WTC11 (cell line): ENCODE measurements around the gene NAV3. TPM values are rescaled to one million over a fixed set of nuclear protein-coding genes. Genes with fewer than 3 reads are reported as not detected.

Experiments used
- ATAC-seq: fragments of 200-7000 bp; cut with Tn5 transposase; 2 replicates; pipeline ENCODE4 v1.10.0; 2021; ENCODE audit warnings: mild to moderate bottlenecking, moderate library complexity
- CTCF ChIA-PET: fragments of 300-600 bp; sonication (Branson Sonifier 250); formaldehyde crosslinking; loops from one replicate; lab custom pipeline; 2021; ENCODE audit warnings: antibody characterized with exemption; lab: Charles Lee
- POLR2A ChIA-PET: fragments of 350-600 bp; sonication (Branson Sonifier 250); formaldehyde crosslinking; loops from one replicate; lab custom pipeline; 2021; ENCODE audit warnings: antibody characterized with exemption; lab: Charles Lee
- DNase-seq: peaks from one replicate; pipeline ENCODE4 v3.0.0; 2021; ENCODE audit warnings: low spot score
- H3K27ac Mint-ChIP-seq: 2 replicates; pipeline ENCODE4 v1.8.0; 2021; ENCODE audit warnings: mixed read lengths
- H3K27me3 Mint-ChIP-seq: 2 replicates; pipeline ENCODE4 v1.8.0; 2021; ENCODE audit warnings: low read depth, mild to moderate bottlenecking, moderate library complexity, mixed read lengths
- H3K36me3 Mint-ChIP-seq: 2 replicates; pipeline ENCODE4 v1.8.0; 2021; ENCODE audit warnings: mixed read lengths
- H3K4me1 Mint-ChIP-seq: 2 replicates; pipeline ENCODE4 v1.8.0; 2022; ENCODE audit warnings: mixed read lengths
- H3K4me3 Mint-ChIP-seq: 2 replicates; pipeline ENCODE4 v1.8.0; 2021; ENCODE audit warnings: mild to moderate bottlenecking, moderate library complexity, mixed read lengths
- H3K9me3 Mint-ChIP-seq: 2 replicates; pipeline ENCODE4 v1.8.0; 2021; ENCODE audit warnings: mixed read lengths
- ATF1 ChIP-seq: sonication (generic); formaldehyde crosslinking; IDR thresholded peaks from 2 replicates; pipeline ENCODE4 v1.8.1; 2023; ENCODE audit warnings: mild to moderate bottlenecking, moderate library complexity, missing genetic modification reagents
- ATF2 ChIP-seq: sonication (generic); formaldehyde crosslinking; IDR thresholded peaks from 2 replicates; pipeline ENCODE4 v1.8.1; 2022; ENCODE audit warnings: low read depth, missing genetic modification reagents, borderline replicate concordance
- ATF3 ChIP-seq: sonication (generic); formaldehyde crosslinking; conservative IDR thresholded peaks from 2 replicates; pipeline ENCODE4 v1.8.1; 2022; ENCODE audit warnings: mild to moderate bottlenecking, missing genetic modification reagents
- CBFB ChIP-seq: sonication (generic); formaldehyde crosslinking; IDR thresholded peaks from 2 replicates; pipeline ENCODE4 v1.8.1; 2022; ENCODE audit warnings: mild to moderate bottlenecking, low read depth, missing genetic modification reagents
- CREB1 ChIP-seq: sonication (generic); formaldehyde crosslinking; IDR thresholded peaks from 2 replicates; pipeline ENCODE4 v1.8.0; 2023; ENCODE audit warnings: mild to moderate bottlenecking, missing genetic modification reagents
- E2F1 ChIP-seq: sonication (generic); formaldehyde crosslinking; IDR thresholded peaks from 2 replicates; pipeline ENCODE4 v1.8.0; 2022; ENCODE audit warnings: mild to moderate bottlenecking, missing genetic modification reagents
- E2F5 ChIP-seq: sonication (generic); formaldehyde crosslinking; IDR thresholded peaks from 2 replicates; pipeline ENCODE4 v1.8.1; 2022; ENCODE audit warnings: mild to moderate bottlenecking, moderate library complexity, missing genetic modification reagents
- FOXK1 ChIP-seq: sonication (generic); formaldehyde crosslinking; IDR thresholded peaks from 2 replicates; pipeline ENCODE4 v1.8.0; 2022; ENCODE audit warnings: mild to moderate bottlenecking, moderate library complexity, missing genetic modification reagents
- GTF2I ChIP-seq: fragments of 250-450 bp; sonication (Bioruptor Pico); conservative IDR thresholded peaks from 2 replicates; pipeline ENCODE4 v1.4.0; 2021; ENCODE audit warnings: mild to moderate bottlenecking
- IRF1 ChIP-seq: sonication (generic); formaldehyde crosslinking; IDR thresholded peaks from 2 replicates; pipeline ENCODE4 v1.8.0; 2023; ENCODE audit warnings: missing genetic modification reagents
- KAT7 ChIP-seq: sonication (generic); formaldehyde crosslinking; IDR thresholded peaks from 2 replicates; pipeline ENCODE4 v1.8.1; 2023; ENCODE audit warnings: missing genetic modification reagents, mild to moderate bottlenecking, borderline replicate concordance
- MAX ChIP-seq: sonication (generic); formaldehyde crosslinking; IDR thresholded peaks from 2 replicates; pipeline ENCODE4 v1.8.0; 2022; ENCODE audit warnings: mild to moderate bottlenecking, missing genetic modification reagents
- NFE2L1 ChIP-seq: sonication (generic); formaldehyde crosslinking; IDR thresholded peaks from 2 replicates; pipeline ENCODE4 v1.8.1; 2023; ENCODE audit warnings: missing genetic modification reagents
- NFYB ChIP-seq: sonication (generic); formaldehyde crosslinking; conservative IDR thresholded peaks from 2 replicates; pipeline ENCODE4 v1.8.0; 2022; ENCODE audit warnings: low read depth, missing genetic modification reagents
- OVOL2 ChIP-seq: fragments of 250-450 bp; sonication (Bioruptor Pico); IDR thresholded peaks from 2 replicates; pipeline ENCODE4 v1.9.0; 2021; ENCODE audit warnings: mild to moderate bottlenecking, borderline replicate concordance
- PRRX2 ChIP-seq: fragments of 250-450 bp; sonication (Bioruptor Pico); IDR thresholded peaks from 2 replicates; pipeline ENCODE4 v1.8.0; 2021; ENCODE audit warnings: mild to moderate bottlenecking
- RORB ChIP-seq: fragments of 250-450 bp; sonication (Bioruptor Pico); IDR thresholded peaks from 2 replicates; pipeline ENCODE4 v1.9.0; 2021; ENCODE audit warnings: mild to moderate bottlenecking
- SOX15 ChIP-seq: fragments of 250-450 bp; sonication (Bioruptor Pico); IDR thresholded peaks from 2 replicates; pipeline ENCODE4 v1.9.0; 2021; ENCODE audit warnings: mild to moderate bottlenecking
- TEAD1 ChIP-seq: sonication (generic); formaldehyde crosslinking; IDR thresholded peaks from 2 replicates; pipeline ENCODE4 v1.8.0; 2022; ENCODE audit warnings: mild to moderate bottlenecking, missing genetic modification reagents
- USF1 ChIP-seq: sonication (generic); formaldehyde crosslinking; IDR thresholded peaks from 2 replicates; pipeline ENCODE4 v1.8.0; 2022; ENCODE audit warnings: mild to moderate bottlenecking, missing genetic modification reagents
- ZBTB43 ChIP-seq: sonication (generic); formaldehyde crosslinking; IDR thresholded peaks from 2 replicates; pipeline ENCODE4 v1.8.1; 2023; ENCODE audit warnings: mild to moderate bottlenecking, missing genetic modification reagents
- ZNF138 ChIP-seq: sonication (generic); formaldehyde crosslinking; conservative IDR thresholded peaks from 2 replicates; pipeline ENCODE4 v1.8.1; 2022; ENCODE audit warnings: mild to moderate bottlenecking, moderate library complexity, missing genetic modification reagents
- ZNF219 ChIP-seq: sonication (generic); formaldehyde crosslinking; IDR thresholded peaks from 2 replicates; pipeline ENCODE4 v1.8.0; 2023; ENCODE audit warnings: missing genetic modification reagents, mild to moderate bottlenecking, borderline replicate concordance
- ZNF263 ChIP-seq: sonication (generic); formaldehyde crosslinking; IDR thresholded peaks from 2 replicates; pipeline ENCODE4 v1.8.1; 2022; ENCODE audit warnings: low read depth, mild to moderate bottlenecking, moderate library complexity, missing genetic modification reagents
- ZNF317 ChIP-seq: sonication (generic); formaldehyde crosslinking; IDR thresholded peaks from 2 replicates; pipeline ENCODE4 v1.8.1; 2023; ENCODE audit warnings: low read depth, mild to moderate bottlenecking, moderate library complexity, missing genetic modification reagents, borderline replicate concordance
- ZNF396 ChIP-seq: fragments of 250-450 bp; sonication (Bioruptor Pico); IDR thresholded peaks from 2 replicates; pipeline ENCODE4 v1.8.0; 2021; ENCODE audit warnings: mild to moderate bottlenecking, moderate library complexity, borderline replicate concordance
- ZNF671 ChIP-seq: fragments of 250-450 bp; sonication (Bioruptor Pico); IDR thresholded peaks from 2 replicates; pipeline ENCODE4 v1.8.0; 2021; ENCODE audit warnings: mild to moderate bottlenecking
- total RNA-seq: library from RNA; stranded (reverse); gene quantifications from 3 replicates; pipeline ENCODE4 v1.2.3, GENCODE V29; 2021

NAV3 gene
- total RNA-seq, 1 experiment from 2014 or later: 3.3 TPM

- Mint-ChIP-seq H3K4me1 (peaks cover 18% of the 10 kb centered on the region), H3K4me3 (no peak overlapping the region), H3K36me3 (no peaks in the 10 kb centered on the region), H3K27ac (no peak overlapping the region), H3K9me3 (no peaks in the 10 kb centered on the region), H3K27me3 (no peaks in the 10 kb centered on the region)
- DNase-seq (no peak), ATAC-seq (no peak)
- TF ChIP-seq ATF2 (CRISPR knock-in tag) (no peak), TEAD1 (CRISPR knock-in tag) (no peak), OVOL2 (no peak), USF1 (CRISPR knock-in tag) (no peak), GTF2I (no peak), PRRX2 (no peak), E2F1 (CRISPR knock-in tag) (no peak), ZNF317 (no peak)
- POLR2A ChIA-PET: no interaction called here
- CTCF ChIA-PET: no interaction called here
These were observed 379.8 kb downstream of the NAV3 start for GRCh38 chr12:78210506-78210860.

GRCh38 chr12:78210894-78211302 lies 380.2 kb downstream of the NAV3 start:
- CTCF ChIA-PET: no interaction called here
- POLR2A ChIA-PET: no interaction called here
- H3K27ac Mint-ChIP-seq: no peak overlapping the region
- ATAC-seq: no peak
- H3K4me1 Mint-ChIP-seq: peaks cover 18% of the 10 kb centered on the region
- TF ChIP-seq TEAD1 (CRISPR knock-in tag) (no peak), GTF2I (no peak), CREB1 (no peak), ATF2 (CRISPR knock-in tag) (no peak), ZBTB43 (CRISPR knock-in tag) (no peak), ZNF138 (no peak), FOXK1 (CRISPR knock-in tag) (no peak), E2F5 (no peak), RORB (CRISPR knock-in tag) (no peak), ZNF263 (CRISPR knock-in tag) (no peak), NFYB (no peak)
- no peaks in the 10 kb centered on the region for H3K9me3 Mint-ChIP-seq
- no peak for DNase-seq
- no peaks in the 10 kb centered on the region for H3K36me3 Mint-ChIP-seq
- H3K4me3 Mint-ChIP-seq: no peak overlapping the region
- no peaks in the 10 kb centered on the region for H3K27me3 Mint-ChIP-seq

GRCh38 chr12:78220811-78221210 lies 390.1 kb downstream of the NAV3 start:
- Mint-ChIP-seq H3K4me1 (peaks cover 13% of the 10 kb centered on the region), H3K4me3 (no peak overlapping the region), H3K27ac (no peak overlapping the region), H3K9me3 (no peaks in the 10 kb centered on the region), H3K36me3 (no peaks in the 10 kb centered on the region), H3K27me3 (no peaks in the 10 kb centered on the region)
- POLR2A ChIA-PET: interaction anchor here (0.6 kb wide), 1 partner anchor 49 kb away, joined by 3 read pairs; no protein-coding TSS in a partner anchor
- CTCF ChIA-PET: no interaction called here
- DNase-seq (no peak), ATAC-seq (no peak)
- TF ChIP-seq PRRX2 (no peak), NFE2L1 (CRISPR knock-in tag) (no peak), ZNF219 (CRISPR knock-in tag) (no peak), MAX (no peak), GTF2I (no peak), ATF3 (no peak), SOX15 (CRISPR knock-in tag) (no peak), ATF1 (CRISPR knock-in tag) (no peak), KAT7 (CRISPR knock-in tag) (no peak), ZNF396 (CRISPR knock-in tag) (no peak), CREB1 (no peak), CBFB (no peak), ZNF671 (CRISPR knock-in tag) (no peak), IRF1 (CRISPR knock-in tag) (no peak)
